HG03460 (cell line): ENCODE data around the gene MARCHF11.

Experiments
- ATAC-seq: cut with Tn5 transposase; IDR thresholded peaks from one replicate; pipeline ENCODE4 v1.9.1; 2021; ENCODE audit not compliant: unreplicated experiment

MARCHF11 gene

DNA sequence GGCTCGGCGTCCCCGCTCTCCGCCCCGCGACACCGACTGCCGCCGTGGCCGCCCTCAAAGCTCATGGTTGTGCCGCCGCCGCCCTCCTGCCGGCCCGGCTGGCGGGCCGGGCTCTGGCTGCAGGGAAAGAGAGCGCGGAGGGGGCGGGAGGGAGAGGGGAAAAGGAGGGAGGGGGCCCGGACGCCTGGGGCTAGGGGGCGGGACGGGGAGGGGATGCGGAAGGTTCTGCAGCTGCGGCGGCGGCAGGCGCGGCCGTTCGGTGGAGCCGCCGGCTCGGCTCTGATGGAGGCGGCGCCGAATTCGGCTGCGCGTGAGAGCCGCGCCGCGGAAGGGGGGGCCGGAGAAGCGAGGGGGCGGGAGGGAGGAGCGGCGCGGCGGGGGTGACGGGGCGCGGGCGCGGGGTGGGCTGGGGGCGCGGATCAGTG lies at the start of gene MARCHF11:
TSS of gene MARCHF11 (minus strand) at position 281 of the 425 bp plus-strand sequence. CDS start at position 65, 216 bp downstream.
- no peak for ATAC-seq

DNA sequence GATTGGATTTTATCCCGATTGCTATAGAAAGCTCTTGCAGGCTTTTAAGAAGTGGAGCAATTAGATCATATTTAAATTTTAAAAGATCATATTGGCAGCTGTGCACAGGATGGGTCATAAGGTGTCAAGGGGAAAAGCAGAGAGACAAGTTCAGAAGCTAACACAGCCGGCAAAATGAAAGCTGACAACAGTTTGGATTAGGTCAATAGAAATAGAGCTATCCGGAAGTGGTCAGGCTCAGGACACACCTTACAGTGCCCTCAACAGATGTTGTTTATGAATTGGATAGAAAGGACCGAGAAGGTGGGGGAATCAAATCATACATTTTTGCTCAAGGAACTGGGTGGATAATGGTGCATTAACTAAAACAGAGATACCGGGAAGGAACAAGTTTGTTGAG lies 46.3 kb upstream of the MARCHF11 start:
- ATAC-seq = no peak

GRCh38 chr5:16192311-16192710 lies 12.7 kb upstream of the MARCHF11 start:
- ATAC-seq = no peak

GRCh38 chr5:16180789-16181082 lies 1.1 kb upstream of the MARCHF11 start:
- ATAC-seq = no peak

GRCh38 chr5:16179936-16180788 lies 571 bp upstream of the MARCHF11 start:
- ATAC-seq = no peak

- ATAC-seq = no peak
Observed at GRCh38 chr5:16178745-16179372, 732 bp downstream of the MARCHF11 start.

DNA sequence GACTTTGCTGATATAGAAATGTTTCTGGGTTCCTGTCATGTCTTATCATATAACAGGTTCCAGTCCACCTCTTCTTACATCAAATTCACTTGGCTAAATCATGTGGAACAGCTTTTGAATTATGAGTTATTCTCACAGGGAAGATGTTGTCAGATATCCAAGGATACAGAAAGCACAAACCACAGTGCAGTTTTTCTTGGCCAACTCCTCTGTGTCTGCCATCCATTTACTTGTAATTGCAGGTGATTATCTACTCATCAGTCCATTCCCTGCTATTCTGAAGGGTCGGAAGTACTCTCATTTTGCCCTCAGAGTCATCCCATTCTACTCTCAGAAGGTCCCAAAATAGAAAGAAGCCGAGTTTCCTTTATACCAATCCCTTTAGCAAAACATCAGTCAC lies 10.0 kb downstream of the MARCHF11 start:
- ATAC-seq = no peak

DNA sequence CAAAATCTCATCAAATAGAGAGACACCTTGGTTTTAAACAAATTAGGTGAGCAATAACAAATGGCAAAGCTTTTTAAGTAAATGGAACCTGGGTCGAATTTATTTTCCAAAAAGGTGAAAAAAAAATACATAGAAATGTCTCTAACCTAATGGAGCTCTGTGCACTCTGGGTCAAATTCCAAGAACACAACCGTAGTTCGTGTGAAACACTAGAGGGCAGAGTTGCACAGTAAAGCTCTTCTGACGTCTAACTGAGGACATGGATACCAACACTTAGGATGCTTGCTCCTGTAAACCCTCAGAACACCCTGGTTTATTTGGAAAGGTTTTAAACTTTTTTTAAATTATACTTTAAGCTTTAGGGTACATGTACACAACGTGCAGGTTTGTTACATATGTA lies 18.9 kb downstream of the MARCHF11 start:
- ATAC-seq = peak; percentile 90

DNA sequence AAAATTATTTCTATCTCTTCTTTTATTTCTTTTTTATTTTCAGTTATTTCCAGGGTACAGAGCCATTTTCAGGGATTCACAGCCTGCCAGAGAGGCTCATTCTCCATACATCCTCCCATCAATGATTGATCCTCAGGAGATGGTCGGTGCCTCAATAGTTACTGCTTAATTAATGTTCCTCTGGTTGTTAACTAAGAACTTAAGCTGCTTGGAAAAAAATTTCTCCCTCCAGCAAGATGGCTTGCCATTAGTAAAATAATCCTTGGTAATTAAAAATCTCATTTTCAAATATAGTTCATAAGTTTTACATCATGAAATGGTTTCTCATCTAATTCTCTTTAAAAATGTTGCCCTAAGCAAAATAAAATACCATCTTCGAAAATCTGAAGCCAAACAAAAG lies 20.0 kb downstream of the MARCHF11 start:
- no peak for ATAC-seq

GRCh38 chr5:16156152-16156551 lies 23.4 kb downstream of the MARCHF11 start:
- no peak for ATAC-seq

GRCh38 chr5:16152601-16153568 lies 26.7 kb downstream of the MARCHF11 start:
- no peak for ATAC-seq

DNA sequence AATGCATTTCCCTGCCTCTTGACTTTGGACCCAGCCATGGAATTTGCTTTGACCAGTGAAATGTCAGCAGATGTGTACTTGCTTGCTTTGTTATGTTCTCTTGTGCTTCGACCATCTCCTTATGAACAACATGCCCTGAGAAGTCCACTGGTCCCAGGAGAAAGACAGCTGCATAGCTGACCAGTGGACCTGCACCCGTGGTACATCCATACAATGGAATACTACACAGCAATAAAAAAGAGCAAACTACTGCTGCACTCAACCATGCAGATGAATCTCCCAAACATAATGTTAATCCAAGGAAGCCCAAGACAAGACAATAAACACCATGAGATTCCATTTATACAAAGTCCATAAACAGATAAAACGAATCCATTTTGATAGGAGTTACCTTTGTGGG lies 30.0 kb downstream of the MARCHF11 start:
- ATAC-seq = no peak

DNA sequence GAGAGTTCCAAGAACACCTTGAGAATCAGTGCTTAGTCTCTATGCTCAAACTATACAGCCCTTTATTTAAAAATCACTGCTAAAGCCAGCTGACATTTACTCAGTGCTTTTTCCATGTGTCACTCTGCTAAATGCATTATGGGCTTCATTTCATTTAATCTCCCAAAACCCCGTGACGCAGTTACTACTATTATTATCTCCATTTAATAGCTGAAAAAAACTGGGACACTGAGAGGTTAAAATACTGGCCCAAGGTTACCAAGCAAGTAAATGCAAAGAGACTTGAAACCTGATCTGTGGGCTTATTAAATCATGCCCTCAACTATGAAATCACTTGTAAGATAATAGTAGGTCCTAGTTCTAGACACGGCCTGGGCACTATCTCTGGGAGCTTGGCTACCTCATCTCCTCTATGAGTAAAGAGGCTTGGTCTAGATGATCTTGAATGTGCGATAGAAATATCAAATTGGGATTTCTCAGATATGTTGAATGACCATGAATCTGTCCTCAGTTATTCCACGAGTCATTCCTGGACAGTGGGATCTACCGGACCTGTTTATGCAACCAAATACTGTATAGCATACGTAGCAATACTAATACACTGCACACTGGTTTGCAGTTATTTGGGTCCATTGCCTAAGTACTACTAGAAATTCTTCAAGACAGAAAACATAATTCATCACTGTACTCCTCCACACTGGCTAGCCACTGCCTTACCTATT lies 32.3 kb downstream of the MARCHF11 start:
- no peak for ATAC-seq

DNA sequence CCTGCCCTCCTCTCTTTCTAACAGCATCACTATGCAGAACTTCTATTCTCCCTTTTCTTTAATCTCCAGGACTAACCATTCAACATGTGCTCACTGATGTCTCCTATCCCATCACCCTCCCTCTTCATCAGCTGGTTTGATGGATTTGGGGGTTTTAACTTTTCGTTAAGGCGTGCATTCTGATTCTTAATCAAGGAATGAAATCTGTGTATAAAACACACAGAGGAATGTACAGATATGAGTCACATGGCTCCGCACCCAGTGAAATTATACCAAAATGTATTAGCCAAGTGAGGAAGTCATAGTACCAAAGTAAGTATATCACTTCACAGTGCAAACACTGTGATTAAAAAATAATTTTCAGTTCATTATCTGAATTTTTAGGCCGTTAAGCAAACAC lies 35.2 kb downstream of the MARCHF11 start:
- no peak for ATAC-seq

DNA sequence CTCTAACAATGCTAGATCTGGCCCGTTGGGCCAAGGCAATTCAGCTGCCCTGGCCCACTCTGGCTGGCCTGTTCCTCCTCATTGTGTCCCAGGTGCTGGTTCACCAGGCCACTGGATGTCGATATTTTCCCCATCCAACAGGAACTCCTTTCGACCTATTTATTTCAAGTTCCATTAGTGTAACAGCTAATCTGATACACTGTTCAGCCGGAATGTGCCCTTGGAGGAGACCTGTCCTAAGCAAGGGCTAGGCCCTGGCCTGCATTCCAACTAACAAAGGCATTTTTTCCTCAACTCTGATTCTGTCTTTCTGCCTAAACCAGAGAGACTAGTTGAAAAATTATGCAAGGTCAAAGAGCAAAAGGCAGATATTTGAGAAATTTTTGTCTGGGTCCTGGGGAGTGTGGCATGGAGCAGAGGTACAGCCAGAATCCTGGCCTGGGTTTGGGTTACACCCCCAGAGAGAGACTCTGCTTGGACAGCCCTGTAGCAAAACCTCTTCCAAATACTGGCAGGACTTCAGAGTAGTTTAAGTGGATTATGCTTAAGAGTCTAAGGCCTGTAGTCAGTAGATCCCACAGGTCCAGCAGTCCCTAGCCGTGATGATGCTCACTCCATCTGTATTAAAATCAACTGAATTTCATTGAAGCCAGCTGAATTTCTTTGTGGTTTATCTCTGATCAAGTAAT lies 36.1 kb downstream of the MARCHF11 start:
- ATAC-seq = no peak

- no peak for ATAC-seq
Observed at GRCh38 chr5:16140944-16141343, 38.6 kb downstream of the MARCHF11 start.

GRCh38 chr5:16140417-16140816 lies 39.2 kb downstream of the MARCHF11 start:
- ATAC-seq = no peak

GRCh38 chr5:16137177-16137576 lies 42.4 kb downstream of the MARCHF11 start:
- ATAC-seq = no peak

GRCh38 chr5:16135506-16135905 lies 44.1 kb downstream of the MARCHF11 start:
- ATAC-seq = no peak

- no peak for ATAC-seq
Observed at GRCh38 chr5:16135003-16135402, 44.6 kb downstream of the MARCHF11 start.
